Stimulated activated naive CD8-positive, alpha-beta T cell treated with anti-CD3 and anti-CD28 coated beads, Interleukin-15, amount 100 ng/mL, for 72 hours (primary cell): ENCODE data around the gene TBXA2R.
A peak's percentile ranks its signal among the peaks of the same experiment; 100 is the strongest.
"Not testable (repeated sequence)": the region's sequence is repeated elsewhere in the genome, so short reads cannot be mapped to it uniquely, and the experiment has no call there.

Experiments used
- ATAC-seq: fragments of 150-1000 bp; cut with Tn5 transposase; 2 replicates; pipeline ENCODE4 v1.10.0; 2021; ENCODE audit warnings: mild to moderate bottlenecking, moderate library complexity
- DNase-seq, 2 donors: peaks; one replicate each; pipeline ENCODE4 v3.0.0; 2021 to 2022
- H3K27ac Mint-ChIP-seq, 2 donors: one replicate each; pipeline ENCODE4 v1.8.0; 2022; ENCODE audit warnings: mild to moderate bottlenecking in 2 of 2, mixed read lengths in 2 of 2, moderate library complexity in 2 of 2
- H3K27me3 Mint-ChIP-seq: one replicate; pipeline ENCODE4 v1.8.0; 2022; ENCODE audit warnings: mixed read lengths
- H3K4me1 Mint-ChIP-seq: one replicate; pipeline ENCODE4 v1.8.0; 2022; ENCODE audit warnings: mild to moderate bottlenecking, mixed read lengths
- H3K4me3 Mint-ChIP-seq, 2 donors: one replicate each; pipeline ENCODE4 v1.8.0; 2022; ENCODE audit warnings: mild to moderate bottlenecking in 2 of 2, mixed read lengths in 2 of 2, moderate library complexity in 1 of 2
- H3K9me3 Mint-ChIP-seq, 2 donors: one replicate each; pipeline ENCODE4 v1.8.0; 2022; ENCODE audit warnings: mixed read lengths in 2 of 2

Gene TBXA2R

DNA sequence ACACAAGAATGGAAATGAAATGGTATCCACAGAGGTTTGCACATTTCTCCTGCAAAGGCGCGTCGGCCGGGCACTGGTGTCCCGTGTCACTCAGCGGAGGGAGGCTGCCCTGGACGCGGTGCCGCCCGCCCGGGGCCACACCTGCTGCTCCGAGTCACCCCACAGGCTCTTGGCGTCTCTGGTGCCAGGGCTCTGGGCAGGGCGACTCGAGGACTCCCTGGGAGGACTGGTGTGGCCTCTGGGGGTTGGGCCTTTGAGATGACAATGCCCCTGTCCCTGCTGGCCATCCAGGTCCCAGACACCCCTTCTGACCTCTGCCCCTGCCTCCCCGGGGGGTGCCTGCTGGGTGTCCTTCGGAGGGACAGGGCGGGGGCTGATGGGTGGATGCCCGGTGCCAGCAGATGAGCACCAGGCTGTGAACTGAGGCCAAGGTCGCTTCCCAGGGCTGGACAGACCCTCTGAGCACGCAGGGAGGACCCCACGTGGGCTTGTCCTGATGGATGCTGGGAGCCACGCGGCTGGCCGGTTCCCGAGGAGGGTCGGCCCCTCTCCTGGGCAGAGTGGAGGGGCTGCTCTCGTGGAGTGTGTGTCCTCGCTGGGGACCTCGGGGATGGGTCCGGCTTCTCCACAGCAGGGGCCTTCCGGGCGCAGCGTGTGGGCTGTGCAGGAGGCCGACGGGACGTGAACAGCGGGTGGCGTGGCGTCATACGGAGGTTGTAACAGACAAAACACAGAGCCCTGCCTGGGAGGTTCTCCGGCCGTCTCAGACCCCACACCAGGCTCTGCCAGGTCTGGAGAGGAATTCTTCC, 24.6 kb upstream of the TBXA2R start:
- H3K9me3 Mint-ChIP-seq: no peaks in the 10 kb centered on the region
- peaks cover 11% of the 10 kb centered on the region for H3K4me1 Mint-ChIP-seq
- H3K27ac Mint-ChIP-seq: no peak overlapping the region
- DNase-seq (no peak), ATAC-seq (no peak)
- H3K4me3 Mint-ChIP-seq: no peak overlapping the region
- H3K27me3 Mint-ChIP-seq: no peaks in the 10 kb centered on the region

DNA sequence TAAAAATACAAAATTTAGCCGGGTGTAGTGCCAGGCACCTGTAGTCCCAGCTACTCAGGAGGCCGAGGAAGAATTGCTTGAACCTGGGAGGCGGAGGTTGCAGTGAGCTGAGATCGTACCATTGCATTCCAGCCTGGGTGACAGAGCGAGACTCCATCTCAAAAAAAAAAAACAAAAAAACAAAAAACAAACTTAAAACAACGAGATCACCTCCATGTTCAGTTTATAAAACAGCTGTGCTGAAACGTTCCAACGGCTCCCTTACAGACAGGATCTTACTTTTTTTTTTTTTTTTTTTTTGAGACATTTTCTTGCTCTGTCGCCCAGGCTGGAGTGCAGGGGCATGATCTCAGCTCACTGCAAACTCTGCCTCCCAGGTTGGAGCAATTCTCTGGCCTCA, 22.1 kb upstream of the TBXA2R start:
- not testable (repeated sequence) for H3K27ac Mint-ChIP-seq, ATAC-seq, H3K4me3 Mint-ChIP-seq, DNase-seq, H3K9me3 Mint-ChIP-seq, H3K27me3 Mint-ChIP-seq
- H3K4me1 Mint-ChIP-seq: peaks cover 35% of the 10 kb centered on the region

DNA sequence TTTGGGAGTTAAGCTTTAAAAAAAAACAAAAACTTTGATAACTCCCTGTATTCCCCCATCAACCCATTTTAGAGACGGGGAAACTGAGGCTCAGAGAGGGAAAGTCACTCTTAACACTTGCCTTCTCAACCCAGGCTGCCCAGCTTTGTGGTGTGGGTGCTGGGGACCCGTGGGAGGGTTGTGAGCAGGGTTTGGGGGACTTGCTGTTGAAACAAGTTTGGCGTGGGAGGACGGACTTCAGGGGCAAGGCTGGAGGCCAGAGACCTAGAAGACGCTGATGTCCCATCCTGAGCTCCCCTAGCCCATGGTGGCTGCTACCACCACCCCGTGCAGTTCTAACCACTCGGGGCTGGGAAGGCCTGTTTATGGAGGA, 20.7 kb upstream of the TBXA2R start:
- DNase-seq (no peak), ATAC-seq (no peak)
- peaks cover 35% of the 10 kb centered on the region for H3K4me1 Mint-ChIP-seq
- no peaks in the 10 kb centered on the region for H3K9me3 Mint-ChIP-seq
- no peak overlapping the region for H3K27ac Mint-ChIP-seq
- H3K4me3 Mint-ChIP-seq: peak overlapping the region; percentile 94 to 100
- no peaks in the 10 kb centered on the region for H3K27me3 Mint-ChIP-seq

DNA sequence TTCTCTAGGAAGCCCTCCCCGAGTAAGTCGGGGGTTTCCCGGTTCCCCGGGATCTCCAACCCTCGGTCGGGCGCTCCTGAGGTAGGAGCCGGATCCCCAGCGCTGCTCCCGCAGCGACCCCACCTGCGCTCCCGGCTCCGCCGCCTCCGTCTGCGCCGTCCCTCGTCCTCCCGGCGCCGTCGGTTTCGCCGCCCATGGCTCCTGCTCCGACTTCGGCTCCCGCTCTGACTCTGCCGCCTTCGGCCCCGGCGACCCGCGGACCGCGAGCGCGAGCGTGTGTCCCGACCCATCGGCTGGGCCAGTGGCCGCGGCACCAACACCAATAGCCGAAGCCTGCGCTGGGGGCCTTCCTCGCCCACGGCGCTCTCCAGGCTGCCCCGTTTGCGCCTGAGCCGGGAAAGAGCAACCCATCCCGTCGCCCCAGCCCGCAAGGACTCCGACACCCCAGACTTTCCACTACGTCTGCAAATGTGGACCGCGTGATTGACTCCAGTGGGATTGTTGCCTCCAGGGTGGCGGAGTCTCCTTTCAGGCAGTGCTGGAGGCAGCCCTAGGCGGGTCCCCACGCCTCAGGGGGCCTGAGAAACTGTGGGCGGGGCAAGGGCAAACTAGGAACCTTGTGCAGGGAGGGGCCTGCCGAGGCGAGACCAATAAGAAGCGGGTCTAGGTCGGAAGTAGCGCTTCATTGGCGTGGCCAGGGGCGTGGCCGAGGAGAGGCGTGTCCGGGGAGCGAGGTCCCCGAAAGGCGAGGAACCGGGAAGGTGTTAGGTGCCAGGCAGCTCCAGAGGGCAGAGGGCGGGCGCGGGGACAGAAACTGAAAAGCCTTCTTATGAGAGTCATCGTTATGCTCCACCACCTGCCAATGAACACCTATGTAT, 20.0 kb upstream of the TBXA2R start, which contains the start of gene CACTIN:
TSS of gene CACTIN (minus strand) at position 318 of the 878 bp plus-strand sequence. CDS start at position 290, 28 bp downstream.
- DNase-seq (peak; percentile 99), ATAC-seq (peak; percentile 97)
- Mint-ChIP-seq H3K9me3 (no peaks in the 10 kb centered on the region), H3K27ac (peak within 1 kb of the TSS; percentile 99 to 100), H3K27me3 (no peaks in the 10 kb centered on the region), H3K4me1 (peaks cover 35% of the 10 kb centered on the region), H3K4me3 (peak within 1 kb of the TSS; percentile 94 to 100)

DNA sequence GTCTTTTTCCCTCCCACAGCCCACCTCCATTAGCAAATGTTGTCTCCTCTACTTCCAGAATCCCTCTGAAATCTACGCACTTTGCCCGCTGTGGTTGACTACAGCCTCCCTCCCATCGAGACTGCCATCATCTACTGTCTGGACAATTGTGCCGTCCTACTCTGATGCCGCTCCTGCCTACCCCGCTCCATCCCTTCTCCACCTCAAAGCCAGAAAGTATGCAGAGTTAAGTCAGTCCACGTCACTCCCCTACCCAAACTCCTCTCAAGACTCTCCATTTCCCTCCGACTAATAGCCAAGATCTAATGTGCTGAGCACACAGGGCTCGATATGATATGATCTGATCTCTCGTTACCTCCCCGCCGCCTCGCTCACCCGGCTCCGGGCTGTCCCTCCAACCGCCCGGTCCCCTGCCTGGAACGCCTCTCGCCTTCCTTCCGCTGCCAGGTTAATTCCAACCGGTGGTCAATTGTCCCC, 19.4 kb upstream of the TBXA2R start:
- ATAC-seq: peak; percentile 21
- peak overlapping the region; percentile 99 to 100 for H3K27ac Mint-ChIP-seq

DNA sequence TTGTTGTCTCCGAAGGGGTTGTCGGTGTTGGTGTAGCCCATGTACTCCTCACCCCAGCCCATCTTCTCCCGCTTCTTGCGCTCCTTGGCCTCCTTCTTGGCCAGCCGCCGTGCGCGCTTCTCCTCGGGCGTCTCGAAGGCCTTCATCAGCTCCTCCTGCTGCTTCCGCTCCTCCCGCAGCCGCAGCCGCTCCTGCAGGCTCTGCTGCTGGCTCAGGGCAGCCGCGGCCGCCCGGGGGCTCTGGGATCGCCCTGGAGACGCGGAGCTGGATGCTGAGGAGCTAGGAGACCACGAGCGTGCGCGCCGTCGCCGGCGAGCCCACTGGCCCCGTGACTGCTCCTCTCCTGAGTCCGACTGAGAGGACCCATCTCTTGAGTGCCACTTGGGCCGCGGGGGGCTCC, 17.0 kb upstream of the TBXA2R start:
- H3K9me3 Mint-ChIP-seq: no peaks in the 10 kb centered on the region
- ATAC-seq: no peak
- no peaks in the 10 kb centered on the region for H3K27me3 Mint-ChIP-seq
- no peak overlapping the region for H3K4me3 Mint-ChIP-seq
- no peak for DNase-seq
- H3K27ac Mint-ChIP-seq: no peak overlapping the region
- H3K4me1 Mint-ChIP-seq: peaks cover 35% of the 10 kb centered on the region

More for the DNA sequence above, 19.4 kb upstream of the TBXA2R start:
- Mint-ChIP-seq H3K4me3 (peak overlapping the region; percentile 94 to 100), H3K27me3 (no peaks in the 10 kb centered on the region), H3K9me3 (no peaks in the 10 kb centered on the region), H3K4me1 (peaks cover 35% of the 10 kb centered on the region)
- no peak for DNase-seq

DNA sequence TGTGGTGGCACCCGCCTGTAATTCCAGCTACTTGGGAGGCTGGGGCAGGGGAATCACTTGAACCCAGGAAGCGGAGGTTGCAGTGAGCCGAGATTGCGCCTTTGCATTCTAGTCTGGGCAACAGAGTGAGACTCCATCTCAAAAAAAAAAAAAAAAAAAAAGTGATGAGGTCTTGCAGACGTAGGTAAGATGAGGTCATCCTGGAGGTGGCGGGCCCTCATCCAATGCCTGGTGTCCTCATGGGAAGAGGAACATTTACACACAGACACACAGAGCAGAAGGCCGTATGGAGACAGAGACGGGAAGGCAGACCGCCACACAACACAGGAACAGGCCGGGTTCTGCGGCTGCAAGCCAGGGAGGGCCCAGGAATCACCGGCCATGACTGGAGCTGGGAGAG, 15.5 kb upstream of the TBXA2R start:
- H3K27me3 Mint-ChIP-seq: no peaks in the 10 kb centered on the region
- DNase-seq: no peak
- ATAC-seq: no peak
- H3K4me3 Mint-ChIP-seq: no peak overlapping the region
- H3K9me3 Mint-ChIP-seq: no peaks in the 10 kb centered on the region
- peaks cover 46% of the 10 kb centered on the region for H3K4me1 Mint-ChIP-seq
- peak overlapping the region in 1 of 2 donors; percentile 52 for H3K27ac Mint-ChIP-seq

DNA sequence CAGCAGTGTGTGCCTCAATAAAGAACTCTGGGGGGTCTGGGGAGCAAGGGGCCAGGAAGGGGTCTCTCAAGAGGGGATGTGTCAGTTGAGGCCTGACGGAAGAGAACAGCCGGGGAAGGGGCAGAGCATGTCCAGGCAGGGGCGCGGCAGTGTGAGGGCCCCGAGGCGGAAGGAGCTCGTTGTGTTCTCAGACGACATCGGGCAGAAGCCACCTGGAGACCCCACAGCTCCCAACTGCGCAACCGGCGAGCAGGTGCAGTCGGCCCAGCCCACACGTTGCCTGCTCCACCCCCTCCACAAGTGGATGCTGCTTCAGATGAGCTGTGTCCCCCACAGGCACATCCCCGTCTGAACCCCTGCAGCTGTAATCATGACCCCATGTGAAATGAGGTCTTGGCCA, 15.0 kb upstream of the TBXA2R start:
- no peak overlapping the region for H3K27ac Mint-ChIP-seq
- no peak for ATAC-seq

DNA sequence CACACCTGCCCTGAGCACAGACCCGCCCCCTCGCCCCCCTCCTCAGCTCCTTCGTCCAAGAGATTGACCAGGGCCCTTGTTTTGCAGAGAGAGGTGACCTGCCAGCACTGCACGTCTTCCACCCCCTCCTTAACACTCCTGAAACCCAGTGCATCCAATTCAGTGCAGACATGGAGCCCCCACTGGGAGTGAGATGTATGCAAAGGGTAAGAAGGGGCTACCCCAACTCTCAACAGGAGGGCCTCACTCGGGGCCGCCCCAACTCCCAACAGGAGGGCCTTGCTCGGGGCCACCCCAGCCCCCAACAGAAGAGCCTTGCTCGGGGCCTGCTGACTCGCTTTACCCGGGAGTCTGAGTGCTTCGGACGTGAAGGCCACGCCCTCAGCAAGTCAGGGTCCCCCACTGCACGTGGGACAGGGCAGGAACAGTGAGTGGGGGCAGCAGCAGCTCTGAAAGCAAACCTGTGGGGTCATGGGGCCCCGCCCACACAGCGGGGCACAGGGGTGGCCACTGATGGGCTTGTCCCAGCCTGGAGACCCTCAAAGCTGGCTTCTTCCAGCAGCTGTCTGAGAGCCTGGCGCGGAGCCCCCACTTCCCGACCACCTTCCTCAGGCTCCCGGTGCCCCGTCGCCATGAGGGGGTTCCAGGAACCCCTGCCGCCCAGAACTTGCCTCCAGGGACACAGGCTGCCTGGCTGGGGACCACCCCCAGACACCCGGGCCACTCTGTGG, 14.3 kb upstream of the TBXA2R start:
- no peak for ATAC-seq
- H3K4me3 Mint-ChIP-seq: no peak overlapping the region

More for the DNA sequence above, 15.0 kb upstream of the TBXA2R start:
- Mint-ChIP-seq H3K4me1 (peaks cover 45% of the 10 kb centered on the region), H3K4me3 (no peak overlapping the region), H3K9me3 (no peaks in the 10 kb centered on the region), H3K27me3 (no peaks in the 10 kb centered on the region)
- no peak for DNase-seq

DNA sequence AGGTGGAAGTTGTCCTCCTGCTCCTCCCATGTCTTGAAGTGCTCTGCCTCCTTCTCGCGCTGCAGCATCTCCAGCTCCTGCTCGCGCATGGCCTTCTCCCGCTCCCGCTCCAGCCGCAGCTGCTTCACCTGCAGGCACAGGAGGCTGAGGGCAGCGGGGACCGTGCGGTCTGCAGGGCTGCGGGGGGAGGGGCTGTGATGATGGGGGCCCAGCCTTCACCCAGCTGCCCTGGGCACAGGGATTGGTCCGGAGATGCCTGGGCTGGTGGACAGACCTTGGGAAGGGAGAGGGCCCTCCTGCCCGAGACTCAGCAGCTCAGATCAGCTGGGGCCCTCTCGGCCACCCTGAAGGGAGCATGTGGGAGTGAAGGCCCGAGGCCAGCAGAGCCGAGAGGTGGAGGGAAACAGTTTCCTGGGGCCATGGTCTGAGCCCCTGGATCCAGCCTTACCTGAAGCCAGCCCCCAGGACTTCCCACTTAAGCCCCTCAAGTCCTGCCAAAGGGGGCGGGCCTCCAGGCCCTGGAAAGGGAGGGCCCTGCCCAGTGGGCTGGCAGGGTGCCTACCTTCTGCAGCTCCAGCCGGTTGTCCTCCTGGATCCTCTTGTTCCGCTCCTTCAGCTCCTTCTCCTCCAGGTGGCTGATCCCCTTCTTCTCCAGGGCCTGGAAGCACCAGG, 13.6 kb upstream of the TBXA2R start:
- peaks cover 31% of the 10 kb centered on the region for H3K4me1 Mint-ChIP-seq
- no peaks in the 10 kb centered on the region for H3K9me3 Mint-ChIP-seq
- no peak for ATAC-seq

More for the DNA sequence above, 14.3 kb upstream of the TBXA2R start:
- H3K27me3 Mint-ChIP-seq: no peaks in the 10 kb centered on the region
- H3K9me3 Mint-ChIP-seq: no peaks in the 10 kb centered on the region
- no peak for DNase-seq
- no peak overlapping the region for H3K27ac Mint-ChIP-seq
- H3K4me1 Mint-ChIP-seq: peaks cover 38% of the 10 kb centered on the region

DNA sequence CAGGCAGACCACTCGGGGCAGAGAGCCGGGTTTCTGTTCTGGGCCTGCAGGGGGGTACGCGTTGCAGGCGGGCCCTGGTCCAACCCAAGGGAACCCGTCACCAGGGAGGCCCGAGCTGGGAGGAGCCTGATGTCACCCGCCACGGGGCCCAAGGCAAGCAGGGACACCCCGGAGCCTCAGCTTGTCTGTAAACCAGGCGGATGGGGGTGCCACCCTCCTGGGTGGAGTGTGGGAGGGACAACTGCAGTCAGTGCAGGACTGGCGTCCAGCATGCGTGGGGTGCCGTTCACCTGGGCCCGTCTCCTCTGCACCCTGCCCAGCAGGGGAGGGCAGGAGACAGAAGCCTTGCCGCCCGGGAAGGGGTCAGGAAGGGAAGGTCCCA, 12.9 kb upstream of the TBXA2R start:
- H3K4me3 Mint-ChIP-seq: no peak overlapping the region
- H3K4me1 Mint-ChIP-seq: peaks cover 25% of the 10 kb centered on the region
- ATAC-seq (peak; percentile 38), DNase-seq (no peak)
- peak overlapping the region in 1 of 2 donors; percentile 59 for H3K27ac Mint-ChIP-seq
- H3K27me3 Mint-ChIP-seq: no peaks in the 10 kb centered on the region
- H3K9me3 Mint-ChIP-seq: no peaks in the 10 kb centered on the region

More for the DNA sequence above, 13.6 kb upstream of the TBXA2R start:
- Mint-ChIP-seq H3K27me3 (no peaks in the 10 kb centered on the region), H3K4me3 (no peak overlapping the region), H3K27ac (no peak overlapping the region)
- no peak for DNase-seq

DNA sequence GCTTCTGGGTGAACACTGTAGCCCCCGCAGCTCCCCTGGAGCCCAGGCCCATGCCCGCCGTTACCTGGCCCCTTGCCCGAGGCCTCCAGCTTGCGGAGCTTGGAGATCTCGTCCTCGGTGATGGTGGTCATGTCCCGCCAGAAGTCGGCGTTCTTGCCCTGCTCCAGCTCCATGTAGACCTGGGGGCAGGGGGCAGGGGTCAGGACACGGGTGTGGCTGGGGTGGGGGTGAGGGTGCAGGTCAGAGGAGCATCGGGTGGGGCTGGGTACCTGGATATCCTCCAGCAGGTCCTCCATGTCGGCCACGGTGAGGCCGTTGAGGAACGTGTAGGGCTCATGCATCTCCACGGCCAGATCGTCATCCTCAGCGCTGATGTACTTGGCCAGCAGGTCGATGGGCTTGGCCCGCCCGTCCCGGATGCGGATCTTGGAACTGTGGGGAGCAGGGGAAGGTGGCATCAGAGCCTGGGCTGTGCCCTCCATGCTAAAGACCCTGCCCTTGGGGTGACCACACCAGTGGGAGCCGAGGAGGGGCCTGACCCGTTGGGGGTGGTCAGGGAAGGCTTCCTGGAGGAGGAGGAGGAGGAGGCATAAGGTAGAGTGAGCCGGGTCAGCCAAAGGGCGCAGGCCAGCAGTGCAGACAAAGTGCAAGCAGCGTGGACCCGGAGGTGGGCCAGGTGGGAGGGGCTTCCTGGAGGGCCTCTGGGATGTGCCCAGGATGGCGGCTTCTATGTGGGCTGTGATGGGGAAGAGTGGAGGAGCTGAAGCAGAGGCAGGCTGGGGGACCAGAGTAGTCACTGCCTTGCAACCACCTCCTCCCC, 12.3 kb upstream of the TBXA2R start:
- DNase-seq: no peak
- H3K9me3 Mint-ChIP-seq: no peaks in the 10 kb centered on the region
- peak overlapping the region in 1 of 2 donors; percentile 86 for H3K27ac Mint-ChIP-seq
- no peak overlapping the region for H3K4me3 Mint-ChIP-seq
- peaks cover 19% of the 10 kb centered on the region for H3K4me1 Mint-ChIP-seq
- H3K27me3 Mint-ChIP-seq: no peaks in the 10 kb centered on the region
- ATAC-seq: no peak

DNA sequence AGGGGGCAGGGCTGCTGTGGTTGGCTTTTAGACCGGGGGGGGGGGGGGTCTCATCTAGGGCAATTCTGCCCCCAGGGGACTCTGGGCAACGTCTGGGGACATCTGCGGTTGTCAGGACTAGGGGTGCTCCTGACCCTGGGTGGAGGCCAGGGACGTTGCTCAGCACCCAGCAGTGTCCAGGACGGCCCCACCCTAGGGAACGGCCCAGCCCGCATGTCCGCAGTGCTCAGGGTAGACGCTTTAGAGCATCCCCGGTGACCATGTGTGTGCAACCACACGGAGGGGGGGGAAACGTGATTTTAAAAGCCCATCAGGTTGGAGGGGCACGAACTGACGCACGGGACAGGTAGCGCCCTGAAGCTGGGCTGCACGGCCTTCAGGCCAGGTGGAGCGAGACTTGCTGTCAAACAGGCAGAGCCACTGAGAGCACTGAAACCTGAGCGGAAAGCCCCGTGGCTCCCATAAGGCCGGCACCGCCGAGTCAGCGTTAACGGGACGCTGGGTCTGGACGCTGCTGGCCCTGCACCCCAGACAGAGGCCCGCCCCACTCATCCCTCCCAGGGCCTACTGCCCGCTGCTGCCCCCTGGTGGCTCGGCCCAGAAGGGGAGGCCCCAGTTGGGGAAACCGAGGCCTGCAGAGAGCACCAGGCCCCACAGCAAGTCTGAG, 11.6 kb upstream of the TBXA2R start:
- H3K4me3 Mint-ChIP-seq: no peak overlapping the region
- peak; percentile 57 to 64 for DNase-seq
- no peak overlapping the region for H3K27ac Mint-ChIP-seq
- peaks cover 16% of the 10 kb centered on the region for H3K4me1 Mint-ChIP-seq
- peak; percentile 40 for ATAC-seq
- no peaks in the 10 kb centered on the region for H3K27me3 Mint-ChIP-seq
- no peaks in the 10 kb centered on the region for H3K9me3 Mint-ChIP-seq

DNA sequence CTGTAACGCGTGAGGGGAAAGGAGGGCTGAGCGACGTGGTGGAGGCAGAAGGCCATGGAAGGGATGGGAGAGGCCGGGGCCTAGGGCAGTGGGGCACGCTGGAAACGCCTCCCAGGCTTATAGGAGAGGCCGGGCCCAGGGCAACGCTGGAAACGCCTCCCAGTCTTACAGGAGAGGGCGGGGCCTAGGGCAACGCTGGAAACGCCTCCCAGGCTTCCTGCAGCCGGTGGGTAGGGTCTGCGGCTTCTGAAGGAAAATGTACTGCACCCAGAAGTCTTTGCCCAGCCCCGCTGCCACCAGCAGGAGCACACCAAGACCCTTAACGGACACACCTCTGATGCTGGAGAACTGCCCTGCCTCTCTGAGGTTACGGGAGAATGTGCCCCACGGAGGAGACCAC, 10.8 kb upstream of the TBXA2R start:
- Mint-ChIP-seq H3K9me3 (no peaks in the 10 kb centered on the region), H3K4me3 (peak overlapping the region in 1 of 2 donors; percentile 29), H3K4me1 (peaks cover 16% of the 10 kb centered on the region), H3K27ac (no peak overlapping the region), H3K27me3 (no peaks in the 10 kb centered on the region)
- DNase-seq (no peak), ATAC-seq (no peak)
